COLO668 (cell line): ENCODE data around the gene MBIP.
A peak's percentile ranks its signal among the peaks of the same experiment; 100 is the strongest.
"Not testable (repeated sequence)": the region's sequence is repeated elsewhere in the genome, so short reads cannot be mapped to it uniquely, and the experiment has no call there.

ENCODE experiments used
- DNase-seq: peaks from one replicate; lab custom pipeline; 2025; ENCODE audit not compliant: unreplicated experiment; lab: John Stamatoyannopoulos, UW

Gene MBIP, protein sequence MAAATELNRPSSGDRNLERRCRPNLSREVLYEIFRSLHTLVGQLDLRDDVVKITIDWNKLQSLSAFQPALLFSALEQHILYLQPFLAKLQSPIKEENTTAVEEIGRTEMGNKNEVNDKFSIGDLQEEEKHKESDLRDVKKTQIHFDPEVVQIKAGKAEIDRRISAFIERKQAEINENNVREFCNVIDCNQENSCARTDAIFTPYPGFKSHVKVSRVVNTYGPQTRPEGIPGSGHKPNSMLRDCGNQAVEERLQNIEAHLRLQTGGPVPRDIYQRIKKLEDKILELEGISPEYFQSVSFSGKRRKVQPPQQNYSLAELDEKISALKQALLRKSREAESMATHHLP

DNA sequence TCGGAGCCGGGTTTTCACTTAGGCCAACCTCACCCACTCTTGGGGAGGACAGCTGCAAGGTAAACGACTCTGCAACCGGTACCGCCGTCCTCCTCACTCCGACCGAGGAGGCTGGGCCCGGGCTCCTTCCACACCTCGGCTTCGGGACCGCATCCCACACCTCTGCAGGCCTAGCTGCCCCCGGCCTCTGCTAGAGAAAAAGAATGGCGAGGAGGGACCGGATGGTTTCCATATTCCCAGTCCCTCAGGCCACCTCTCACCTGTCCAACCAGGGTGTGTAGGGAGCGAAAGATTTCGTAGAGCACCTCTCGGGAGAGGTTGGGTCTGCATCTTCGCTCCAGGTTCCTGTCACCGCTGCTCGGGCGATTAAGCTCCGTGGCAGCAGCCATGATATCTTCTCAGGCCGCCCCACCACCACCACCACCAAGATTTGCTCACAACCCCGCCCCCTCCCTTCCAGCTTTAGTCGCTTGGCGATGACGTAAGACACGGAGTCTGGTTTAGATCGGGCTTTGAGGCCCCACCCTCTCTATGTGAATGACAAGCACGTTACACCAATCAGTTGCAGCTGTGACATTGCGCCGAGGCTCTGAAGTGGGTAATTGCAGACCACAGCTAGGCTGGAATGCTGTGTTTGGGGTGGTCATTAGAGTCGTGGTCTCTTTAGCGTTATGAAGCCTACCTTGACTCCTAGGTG is at the start of gene MBIP:
Gene MBIP (minus strand): TSS at position 438 of the 697 bp plus-strand sequence. CDS start 49 bp downstream, at position 389.
- peak; percentile 97 for DNase-seq

DNA sequence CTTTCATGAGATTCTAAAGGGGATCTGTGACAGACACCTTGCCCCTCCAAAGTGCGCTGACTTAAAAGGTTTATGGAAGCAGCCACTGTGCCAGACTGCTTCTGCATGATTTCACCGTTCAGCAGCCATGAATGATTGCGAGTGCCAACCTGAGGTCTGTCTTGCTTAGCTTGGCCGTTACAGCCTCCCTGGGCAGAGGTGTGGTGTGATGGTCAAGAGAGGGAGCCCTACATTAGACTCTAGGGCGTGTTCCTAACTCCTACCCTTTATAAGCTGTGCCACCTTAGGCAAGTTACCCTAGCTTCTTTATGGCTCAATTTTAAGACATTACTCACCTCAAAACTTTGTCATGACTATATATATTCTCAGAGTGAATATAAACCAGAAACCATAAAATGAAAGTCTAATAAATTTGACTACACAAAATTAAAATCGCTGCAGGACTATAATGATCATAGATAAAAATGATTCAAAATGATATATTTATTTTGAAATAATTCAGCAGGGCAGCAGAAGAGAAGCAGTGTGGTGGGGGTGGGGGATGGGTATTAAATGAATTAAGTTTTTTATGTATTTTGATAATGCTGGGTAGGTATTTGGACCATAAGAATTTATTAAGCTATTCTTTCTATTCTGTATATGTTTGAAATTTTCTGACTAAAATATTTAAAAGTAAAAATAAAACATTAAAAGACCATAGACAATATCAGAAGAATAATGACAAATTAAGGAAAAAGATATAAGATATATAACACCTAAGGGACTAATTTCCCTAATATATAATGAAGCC is 47.7 kb upstream of the MBIP start:
- no peak for DNase-seq

DNA sequence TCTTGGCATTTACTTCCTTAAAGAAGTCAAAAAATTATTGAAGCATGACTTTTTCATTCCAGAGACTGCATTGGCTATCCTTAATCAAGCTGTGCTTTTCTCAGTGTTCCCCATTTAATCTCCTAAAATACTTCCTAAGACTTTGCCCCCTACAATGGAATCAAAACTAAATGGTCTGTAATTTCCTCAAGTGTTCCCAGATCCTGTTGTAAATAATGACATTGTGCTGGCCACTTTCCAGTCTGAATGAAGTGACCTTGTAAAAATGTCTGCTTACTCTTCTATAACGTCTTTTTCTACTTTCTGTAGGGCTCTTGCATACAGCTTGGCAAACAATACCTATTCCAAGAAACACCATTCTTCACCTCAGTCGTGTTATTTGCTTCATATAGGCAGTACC is 45.3 kb upstream of the MBIP start:
- no peak for DNase-seq

DNA sequence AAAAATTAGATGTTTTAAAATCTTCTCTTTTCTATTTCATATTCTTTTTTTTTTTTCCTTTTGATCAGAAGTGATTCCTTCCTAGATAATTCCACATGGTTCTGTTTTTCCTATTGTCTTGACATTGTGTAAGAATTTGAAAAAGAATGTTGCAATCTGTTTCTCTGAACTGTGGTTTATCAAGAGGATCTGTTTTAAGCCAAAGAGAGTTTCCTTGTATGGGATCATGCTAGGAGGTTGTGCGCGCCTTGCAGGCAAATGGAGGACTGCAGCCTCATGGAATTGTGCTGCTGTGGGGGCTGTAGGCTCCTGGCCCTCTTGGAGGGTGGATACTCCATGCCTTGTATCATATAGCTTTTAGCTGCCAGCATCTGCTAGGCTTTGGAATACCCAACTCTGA is 43.3 kb upstream of the MBIP start:
- DNase-seq, result no peak

DNA sequence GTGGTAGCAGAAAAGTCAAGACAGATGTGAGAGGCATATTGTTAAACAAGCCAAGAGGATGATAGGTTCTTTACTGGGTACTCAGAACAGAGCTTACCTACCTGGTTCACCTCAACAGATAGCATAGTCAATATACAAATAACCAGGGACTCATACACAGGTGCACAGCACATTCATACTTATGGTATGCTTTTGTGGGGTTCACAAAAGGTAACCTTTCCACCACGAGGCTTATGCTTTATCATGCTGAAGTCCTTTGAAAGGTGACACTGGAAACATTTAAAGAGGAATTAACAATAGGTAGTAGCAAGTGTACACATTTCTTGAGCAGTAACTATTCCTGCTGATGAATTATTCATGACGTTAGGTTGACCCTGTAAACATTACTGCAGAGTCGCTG is 42.2 kb upstream of the MBIP start:
- DNase-seq, result peak; percentile 28

DNA sequence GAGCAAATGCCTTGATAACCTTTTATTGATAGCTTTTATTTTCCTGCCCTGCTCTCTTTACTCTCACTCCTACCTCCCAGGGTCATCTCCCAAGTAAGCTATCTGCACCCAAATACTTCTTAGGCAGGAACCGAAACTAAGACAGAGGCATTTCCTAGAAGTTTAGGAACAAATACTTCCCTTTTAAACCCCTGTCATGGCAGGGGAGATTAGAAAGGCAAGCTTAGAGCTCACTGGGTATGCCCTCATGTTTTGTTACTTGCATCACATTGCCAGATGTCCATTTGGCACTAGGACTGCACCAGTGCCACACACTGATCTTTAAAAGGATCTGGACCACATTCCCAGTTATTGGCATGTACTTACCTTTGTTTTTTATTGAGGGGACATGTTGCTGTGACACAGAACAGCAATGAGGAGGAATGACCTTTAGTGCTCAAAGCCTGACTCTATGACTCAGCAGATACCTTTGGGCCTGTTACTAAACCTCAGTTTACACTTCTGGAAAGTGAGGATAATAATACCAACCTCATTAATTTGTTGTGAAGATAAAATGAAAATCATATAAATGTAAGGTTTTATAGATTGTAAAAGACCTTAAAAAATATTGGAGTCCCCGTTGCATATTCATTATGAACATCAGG is 40.9 kb upstream of the MBIP start:
- DNase-seq, result no peak

DNA sequence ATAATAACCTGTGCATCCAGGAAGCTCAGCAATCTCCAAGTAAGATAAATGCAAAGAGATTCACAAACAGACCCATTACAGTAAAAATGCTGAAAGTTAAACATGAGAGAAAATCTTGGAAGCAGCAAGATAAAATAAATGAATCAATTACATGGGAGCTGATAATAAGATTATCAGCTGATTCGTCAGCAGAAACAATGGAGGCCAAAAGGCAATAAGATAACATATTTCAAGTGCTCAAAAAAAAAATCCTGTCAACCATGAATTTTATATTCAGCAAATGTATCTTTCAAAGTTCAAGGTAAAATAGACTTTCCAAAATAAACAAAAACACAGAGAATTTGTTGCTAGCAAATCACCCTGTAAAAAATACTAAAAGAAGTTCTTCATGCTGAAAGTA is 36.4 kb upstream of the MBIP start:
- no peak for DNase-seq

DNA sequence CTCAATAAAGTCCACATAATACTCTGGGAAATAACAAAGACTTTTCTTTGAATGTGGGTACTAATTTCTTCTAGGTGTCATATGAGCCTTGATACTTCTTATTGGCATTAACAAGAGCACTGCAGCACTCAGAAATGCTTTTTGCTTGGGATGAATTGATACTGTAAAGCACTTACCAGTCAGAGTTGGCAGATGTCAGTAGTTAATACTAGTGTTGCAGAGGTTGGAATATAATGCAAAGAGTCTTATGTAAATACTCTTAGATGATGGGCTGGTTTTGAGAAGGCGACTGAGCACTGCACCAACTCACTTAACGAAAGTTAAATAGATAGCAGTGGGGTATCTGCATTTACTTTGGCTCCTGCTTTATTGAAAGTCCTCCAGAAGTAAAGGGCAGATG is 25.6 kb upstream of the MBIP start:
- DNase-seq, result peak; percentile 39

DNA sequence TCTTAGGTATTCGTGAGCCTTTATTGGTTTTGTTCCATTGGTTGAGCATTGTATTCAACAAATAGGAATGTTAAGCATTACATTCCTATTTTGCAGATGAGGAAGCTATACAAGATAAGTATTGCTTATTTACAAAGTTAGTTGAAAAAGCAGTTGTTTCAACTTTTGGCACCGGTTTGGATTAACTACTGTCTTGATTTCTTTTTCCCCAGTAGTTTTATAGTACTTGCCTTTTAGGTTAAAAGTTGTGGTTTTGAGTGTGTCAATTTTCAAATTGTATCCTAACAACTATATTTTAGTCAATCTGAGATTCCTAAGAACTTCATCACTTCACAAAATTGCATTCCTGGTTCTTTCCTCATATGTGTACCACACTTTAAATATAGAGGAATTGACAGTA is 23.8 kb upstream of the MBIP start:
- no peak for DNase-seq

DNA sequence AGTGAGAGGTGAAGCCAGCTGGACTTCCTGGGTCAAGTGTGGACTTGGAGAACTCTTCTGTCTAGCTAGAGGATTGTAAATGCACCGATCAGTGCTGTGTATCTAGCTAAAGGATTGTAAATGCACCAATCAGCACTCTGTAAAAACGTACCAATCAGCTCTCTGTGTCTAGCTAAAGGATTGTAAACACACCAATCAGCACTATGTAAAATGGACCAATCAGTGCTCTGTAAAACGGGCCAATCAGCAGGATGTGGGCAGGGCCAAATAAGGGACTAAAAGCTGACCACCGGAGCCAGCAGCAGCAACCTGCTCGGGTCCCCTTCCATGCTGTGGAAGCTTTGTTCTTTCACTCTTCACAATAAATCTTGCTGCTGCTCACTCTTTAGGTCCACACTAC is 21.4 kb upstream of the MBIP start:
- DNase-seq, result not testable (repeated sequence)

DNA sequence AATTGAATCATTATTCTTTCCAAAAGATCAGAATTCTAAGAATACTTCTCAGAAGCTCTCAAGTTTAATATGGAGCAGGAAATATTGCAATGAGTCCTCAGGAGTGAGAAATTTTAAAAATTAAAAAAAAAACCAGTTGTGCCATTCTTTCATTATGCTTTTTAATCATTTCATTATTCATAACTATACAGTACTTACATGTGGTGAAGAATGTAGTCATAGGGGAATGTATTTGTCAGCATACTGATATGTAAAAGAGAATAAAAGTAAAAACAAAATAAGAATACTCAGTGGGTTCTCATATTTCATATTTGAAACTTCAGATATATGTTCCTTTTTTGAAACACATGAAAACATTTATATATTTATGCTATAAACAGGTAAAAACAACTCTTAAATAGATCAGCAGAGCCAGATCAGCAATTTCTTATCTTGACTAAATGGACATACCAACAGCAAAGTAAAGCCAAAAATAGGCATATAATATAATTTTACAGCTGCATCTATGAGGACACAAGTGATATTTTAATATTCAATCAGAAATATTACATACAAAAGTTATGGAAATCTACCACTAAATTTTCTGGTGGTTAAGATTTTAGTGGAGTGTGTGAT is 19.9 kb upstream of the MBIP start:
- no peak for DNase-seq

DNA sequence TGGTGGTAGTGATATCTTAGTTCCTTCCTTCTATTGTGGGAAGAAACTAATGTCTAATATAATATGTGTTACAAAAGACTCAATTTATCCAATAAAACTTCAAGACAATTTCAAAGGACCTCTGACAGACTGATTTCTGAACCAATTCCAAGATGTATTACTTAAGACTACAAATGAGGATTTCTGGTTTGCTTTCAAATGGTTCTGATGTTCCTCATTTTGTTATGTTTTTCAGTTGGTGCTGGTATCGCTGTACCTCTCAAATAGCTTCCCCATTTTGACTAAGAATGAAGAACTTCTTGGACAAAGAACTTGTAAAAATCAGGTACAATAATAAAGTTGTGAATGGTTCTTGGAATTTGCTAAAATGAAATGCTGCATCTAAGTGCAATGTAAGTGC is 19.4 kb upstream of the MBIP start:
- no peak for DNase-seq

DNA sequence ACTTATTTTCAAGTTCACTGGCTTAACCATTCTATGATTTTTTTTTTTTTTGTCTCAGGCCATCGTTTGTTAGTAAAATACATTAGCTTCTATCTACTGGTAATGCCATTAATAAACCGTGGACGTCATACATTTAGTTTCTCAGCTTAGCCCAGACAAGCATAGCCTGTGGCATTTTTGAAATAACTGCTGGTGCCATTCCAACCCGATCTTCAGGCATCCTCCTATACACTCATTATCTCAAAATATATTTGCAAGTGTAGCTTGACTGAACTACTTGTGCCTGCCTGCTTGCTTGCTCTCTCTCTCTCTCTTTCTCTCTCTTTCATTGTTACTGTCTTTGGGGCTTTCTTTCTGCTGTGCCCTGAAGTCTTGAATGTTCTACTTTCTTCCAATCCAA is 12.7 kb upstream of the MBIP start:
- no peak for DNase-seq

DNA sequence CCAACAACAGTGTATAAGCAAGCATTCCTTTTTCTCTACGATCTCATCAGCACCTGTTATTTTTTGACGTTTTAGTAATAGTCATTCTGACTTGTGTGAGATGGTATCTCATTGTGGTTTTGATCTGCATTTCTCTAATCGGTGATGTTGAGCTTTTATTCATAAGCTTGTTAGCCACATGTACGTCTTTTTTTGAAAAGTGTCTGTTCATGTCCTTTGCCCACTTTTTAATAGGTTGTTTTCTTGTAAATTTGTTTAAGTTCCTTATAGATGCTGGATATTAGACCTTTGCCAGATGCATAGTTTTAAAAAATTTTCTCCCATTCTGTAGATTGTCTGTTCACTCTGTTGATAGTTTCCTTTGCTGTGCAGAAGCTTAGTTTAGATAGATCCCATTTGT is 7.1 kb upstream of the MBIP start:
- not testable (repeated sequence) for DNase-seq

DNA sequence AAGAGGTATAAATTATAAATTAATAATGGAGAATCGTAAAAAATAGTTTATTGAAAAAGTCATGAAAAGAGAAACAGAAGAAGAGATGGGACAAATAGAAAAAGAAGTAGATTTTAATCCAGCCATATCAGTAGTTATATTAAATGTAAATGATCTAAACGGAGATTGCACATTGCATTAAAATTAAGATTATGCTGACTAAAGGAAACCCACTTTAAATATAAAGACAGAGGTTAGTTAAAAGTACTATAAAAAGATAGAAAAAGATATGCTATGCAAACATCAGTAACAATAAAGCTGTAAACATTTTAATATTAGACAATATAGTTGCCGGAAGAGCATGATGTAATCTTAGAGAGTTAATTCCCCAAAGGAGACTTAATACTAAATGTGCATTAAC is 5.4 kb upstream of the MBIP start:
- no peak for DNase-seq

DNA sequence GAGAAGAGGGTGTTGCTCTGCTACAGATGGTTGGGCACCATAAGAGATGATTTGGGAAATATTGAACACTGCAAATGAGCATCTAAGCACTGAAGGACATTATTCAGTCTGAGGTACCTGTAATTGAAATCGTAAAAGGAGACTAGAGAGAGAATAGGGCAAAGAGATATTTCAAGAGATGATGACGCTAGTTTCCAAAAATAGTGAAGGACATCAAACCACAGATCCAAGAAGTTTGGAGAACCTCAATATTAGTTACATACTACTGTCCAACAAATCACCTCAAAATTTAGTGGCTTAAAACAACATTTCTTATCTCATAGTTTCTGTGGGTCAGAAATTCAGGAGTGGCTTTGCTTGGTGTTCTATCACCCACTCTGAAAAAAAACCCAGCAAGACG is 4.5 kb upstream of the MBIP start:
- DNase-seq, result no peak

DNA sequence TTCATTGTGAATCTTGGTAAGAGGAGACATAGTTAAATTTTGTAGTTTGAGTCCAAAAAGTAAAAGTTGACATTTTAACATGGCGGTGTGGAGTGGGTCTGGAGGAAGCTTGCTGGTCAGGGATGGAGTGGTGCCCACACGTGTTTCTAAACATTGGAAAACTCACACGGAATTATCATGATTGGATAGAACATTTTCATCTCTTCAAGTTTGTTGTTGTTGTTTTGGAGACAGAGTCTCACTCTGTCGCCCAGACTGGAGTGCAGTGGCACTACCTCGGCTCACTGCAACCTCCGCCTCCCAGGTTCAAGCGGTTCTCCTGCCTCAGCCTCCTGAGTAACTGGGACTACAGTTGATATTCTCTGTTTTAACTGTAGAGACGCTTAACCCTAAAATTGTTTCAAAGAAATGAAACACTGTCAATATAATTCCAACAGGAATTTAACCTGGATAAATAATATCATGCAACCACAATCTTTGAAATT is 502 bp upstream of the MBIP start:
- no peak for DNase-seq

DNA sequence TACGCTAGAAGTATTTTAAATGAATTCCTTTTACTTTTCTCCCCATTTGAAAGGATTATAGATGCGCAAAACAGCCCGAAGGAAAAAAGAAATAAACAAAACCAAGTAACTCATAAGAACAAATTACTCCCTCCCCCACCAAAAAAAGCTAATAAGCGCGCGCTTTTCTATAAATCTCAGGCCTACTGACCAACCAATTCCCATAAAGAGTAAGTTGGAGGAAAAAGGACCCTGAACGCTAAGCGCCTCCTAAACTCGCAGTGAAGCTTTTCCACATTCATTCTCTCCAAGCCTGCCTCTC is 588 bp downstream of the MBIP start:
- no peak for DNase-seq

DNA sequence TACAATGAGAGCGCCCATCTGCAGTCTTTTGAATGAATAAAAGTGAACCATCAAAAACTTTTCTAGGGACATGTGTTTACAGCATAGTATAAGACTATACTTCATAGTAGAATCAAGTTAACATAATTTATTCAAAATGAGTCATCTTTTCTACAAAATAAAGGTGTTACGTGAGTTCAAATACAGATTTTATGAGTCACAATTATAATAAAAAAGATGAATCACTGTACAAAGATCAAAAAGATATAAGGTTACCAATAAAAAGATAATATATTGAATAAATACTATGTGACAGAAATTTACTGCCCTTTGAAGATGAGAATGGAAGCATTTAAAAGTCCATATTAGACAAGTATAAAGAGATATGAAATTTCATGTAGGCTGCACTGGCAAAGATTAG is 2.8 kb downstream of the MBIP start:
- no peak for DNase-seq

DNA sequence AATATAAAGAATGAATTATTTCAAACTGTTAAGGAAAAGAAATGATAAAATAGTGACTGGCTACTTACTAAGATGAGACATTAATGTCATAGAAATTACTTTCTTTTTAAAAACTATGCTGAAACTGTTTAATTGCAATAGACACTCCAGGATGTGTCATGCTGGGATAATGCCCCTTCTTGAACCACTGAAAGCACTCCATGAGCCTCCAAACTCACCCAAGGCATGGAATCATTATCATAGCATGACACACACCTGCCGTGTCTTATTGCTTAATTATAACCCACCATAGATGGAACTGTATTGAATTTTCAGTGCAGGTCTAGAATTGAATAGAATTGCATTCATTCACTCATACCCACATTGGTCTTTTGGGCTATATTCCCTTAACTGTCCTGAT is 4.3 kb downstream of the MBIP start:
- DNase-seq, result no peak
